HUDEP-2 (cell line): ENCODE data around the gene TRAPPC3L.

Source experiments
- DNase-seq, 76 experiments: peaks; one replicate each; lab custom pipeline; 2025; ENCODE audit not compliant: unreplicated experiment in 76 of 76; lab: John Stamatoyannopoulos, UW

Gene TRAPPC3L

DNA sequence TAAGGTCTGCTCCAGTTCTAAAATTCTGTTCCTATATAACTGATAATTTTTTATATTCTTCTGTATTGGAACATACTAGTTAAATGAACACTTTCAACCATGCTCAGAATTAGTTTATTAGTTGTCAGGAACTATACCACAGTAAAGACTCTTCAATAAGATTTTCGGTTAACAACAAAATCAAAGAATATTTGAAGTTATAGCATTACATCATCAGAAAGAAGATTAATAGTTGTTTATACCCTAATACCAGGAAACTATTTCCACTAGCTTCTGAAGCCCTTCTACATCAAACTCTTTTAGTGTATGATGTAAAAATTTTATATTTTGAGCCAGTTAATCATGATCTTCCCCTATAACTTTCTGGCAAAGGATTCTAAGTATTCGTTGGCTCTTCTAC lies 14.6 kb upstream of the TRAPPC3L start:
- DNase-seq = no peak

DNA sequence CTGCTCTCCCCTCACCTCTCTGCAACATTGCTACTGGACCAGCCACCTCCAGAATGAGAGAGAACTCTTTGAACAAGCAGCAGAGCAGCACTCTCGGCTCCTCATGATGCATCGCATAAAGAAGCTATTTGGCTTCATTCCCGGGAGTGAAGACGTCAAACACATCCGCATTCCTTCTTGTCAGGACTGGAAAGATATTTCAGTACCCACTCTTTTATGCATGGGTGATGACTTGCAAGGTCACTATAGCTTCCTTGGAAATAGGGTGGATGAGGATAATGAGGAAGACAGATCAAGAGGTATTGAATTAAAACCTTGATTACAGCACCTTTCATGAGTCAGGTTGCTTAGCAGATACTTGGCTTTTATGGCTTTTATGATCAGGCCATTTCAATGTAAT lies 12.4 kb upstream of the TRAPPC3L start:
- DNase-seq = no peak

DNA sequence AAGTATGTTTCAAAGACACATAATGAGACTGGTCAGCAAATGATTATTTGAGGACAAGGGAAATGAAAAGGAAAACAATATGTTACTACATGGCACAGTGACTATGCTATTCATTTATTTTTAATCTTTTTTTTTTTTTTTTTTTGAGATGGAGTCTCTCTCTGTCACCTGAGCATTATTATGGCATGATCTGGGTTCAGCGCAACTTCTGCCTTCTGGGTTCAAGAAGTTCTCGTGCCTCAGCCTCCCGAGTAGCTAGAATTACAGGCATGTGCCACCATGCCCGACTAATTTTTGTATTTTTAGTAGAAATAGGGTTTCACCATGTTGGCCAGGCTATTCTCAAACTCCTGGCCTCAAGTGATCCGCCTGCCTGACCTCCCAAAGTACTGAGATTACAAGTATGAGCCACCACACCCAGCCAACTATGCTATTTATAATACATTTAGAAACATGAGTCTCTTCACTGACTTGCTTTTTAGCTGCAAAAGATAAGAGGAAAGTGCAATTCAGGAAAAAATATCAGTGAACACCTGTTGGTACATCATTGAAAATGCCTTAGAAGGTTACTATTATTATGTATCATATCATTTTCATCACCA lies 11.4 kb upstream of the TRAPPC3L start:
- no peak for DNase-seq

DNA sequence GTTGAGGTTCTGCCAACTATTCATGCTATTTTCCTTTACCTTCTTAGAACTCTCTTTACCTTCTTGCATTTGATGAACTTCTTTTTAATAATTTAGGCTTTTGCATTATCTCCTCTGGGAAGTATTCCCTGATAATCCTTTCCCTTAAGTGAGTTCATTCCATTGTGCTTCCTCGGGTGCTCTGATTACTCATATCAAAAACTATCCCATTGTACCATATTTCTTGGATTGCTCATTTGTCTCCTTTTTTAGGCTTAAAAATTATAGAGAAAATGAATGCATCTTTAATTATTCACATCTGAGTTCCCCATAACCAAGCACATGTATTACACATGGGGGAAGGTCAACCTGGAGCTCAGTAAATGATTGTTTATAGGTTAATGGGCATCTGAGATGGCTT lies 10.6 kb upstream of the TRAPPC3L start:
- no peak for DNase-seq

DNA sequence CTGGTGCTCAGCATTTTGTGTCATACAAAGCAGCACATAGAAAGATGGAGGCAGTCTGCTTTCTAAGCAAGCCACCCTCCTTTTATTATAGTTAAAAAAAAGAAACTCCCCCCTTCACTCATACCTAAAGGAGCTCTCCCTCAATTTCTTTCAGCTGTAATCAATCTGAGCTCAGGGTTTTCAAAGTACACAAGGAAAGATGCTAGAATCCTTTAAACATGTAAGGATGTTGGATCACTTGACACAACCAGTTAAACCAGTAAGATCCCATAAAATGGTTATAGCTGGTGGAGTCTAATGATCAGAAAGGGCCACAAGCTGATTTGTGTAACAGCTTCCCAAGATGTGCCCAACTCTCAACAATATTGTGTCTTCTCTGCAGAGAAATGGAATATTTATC lies 8.0 kb upstream of the TRAPPC3L start, which contains the start of gene CALHM4:
Gene CALHM4 (plus strand): TSS at position 301 of the 400 bp plus-strand sequence. CDS start 43 bp downstream, at position 344.
- no peak for DNase-seq

DNA sequence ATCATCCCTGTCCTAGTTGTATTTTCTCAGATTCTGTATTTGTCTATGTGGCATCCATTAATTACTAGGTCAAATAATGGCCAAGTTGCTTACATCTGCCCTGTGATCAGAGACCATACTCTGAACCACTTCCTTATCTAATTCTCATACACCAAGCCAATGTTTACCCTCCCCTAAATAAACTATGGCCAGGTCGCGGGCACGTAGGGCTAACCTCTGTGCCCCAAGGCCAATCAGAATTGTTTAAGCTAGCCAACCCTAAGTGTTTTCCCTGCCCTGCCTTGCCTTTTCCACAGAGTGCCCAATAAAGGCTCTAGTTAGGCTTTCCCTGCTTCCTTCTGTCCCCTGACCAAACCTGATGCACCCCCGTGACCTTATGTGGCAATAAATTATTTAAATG lies 5.3 kb upstream of the TRAPPC3L start:
- DNase-seq = no peak

DNA sequence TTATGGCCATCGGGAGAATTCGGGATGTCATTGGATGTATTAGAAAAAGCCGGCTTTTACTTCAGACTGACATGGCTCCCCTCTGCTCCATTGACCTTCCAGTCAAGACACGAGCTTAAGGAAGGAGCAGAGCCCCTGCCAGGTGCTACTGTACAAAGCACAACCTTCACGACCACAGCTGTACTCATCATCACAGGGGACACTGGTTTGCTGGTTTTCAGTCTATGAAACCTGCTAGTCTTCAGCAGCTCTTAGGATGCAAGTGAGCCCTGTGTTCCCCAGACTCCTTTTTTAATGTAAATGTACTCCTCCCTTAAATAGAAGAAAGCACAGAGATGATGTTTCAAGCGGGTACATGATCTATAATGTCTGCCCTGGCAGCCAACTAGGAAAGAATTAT lies 1.9 kb upstream of the TRAPPC3L start:
- DNase-seq = no peak

DNA sequence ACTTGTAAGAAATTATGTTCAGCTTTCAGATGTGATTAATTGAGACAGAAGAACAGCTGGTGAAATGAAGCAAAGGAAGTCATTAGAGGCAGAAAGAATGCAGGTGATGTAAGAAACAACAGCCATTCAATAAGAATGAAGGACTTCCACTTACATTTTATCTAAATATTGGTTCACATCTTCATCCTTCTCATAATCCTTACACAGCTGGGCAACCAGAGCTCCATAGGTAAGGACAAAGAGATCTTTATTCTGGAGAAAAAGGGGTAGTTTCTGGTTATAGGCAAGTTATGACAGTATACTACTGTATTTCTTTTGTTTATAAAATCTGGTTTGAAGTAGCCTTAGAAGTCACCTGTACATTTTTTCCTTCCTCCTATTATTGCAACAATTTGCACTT lies 2.3 kb downstream of the TRAPPC3L start:
- no peak for DNase-seq

DNA sequence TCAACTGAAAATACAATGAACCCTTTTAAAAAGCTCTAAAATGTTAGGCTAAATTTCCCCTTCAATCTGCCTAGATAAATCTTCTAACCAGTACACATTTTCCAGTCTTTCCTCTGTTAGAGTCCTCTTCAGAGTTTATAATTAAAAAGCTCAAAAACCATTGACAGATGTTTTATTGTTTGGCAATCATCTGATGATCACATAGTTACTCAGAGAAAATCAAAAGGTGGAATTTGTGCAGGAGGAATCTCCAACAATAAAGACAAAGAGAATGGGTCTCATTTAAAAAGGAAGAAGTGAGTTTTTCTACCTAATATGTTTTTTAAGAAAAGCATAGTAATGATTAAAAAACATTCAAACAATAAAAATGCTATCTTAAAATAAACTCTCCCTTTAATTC lies 3.1 kb downstream of the TRAPPC3L start:
- no peak for DNase-seq

DNA sequence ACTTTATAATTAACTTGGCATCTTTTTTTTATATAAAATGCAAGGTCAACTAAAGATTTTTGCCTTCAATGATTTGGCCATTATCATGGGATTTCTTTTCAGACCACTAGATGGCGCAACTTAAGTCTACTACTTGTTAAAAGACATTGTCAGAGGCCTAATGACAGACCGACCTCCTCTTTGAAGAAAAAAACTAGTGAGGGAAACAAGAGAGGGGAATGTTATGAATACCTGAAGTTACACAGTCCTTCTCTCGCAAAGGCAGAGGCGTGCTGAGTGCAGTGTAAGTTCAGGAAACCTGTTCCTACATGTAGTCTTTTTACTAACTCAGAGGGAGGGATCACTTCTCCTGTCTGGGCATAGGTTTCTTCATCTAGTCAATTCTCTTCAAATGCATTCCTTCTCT lies 9.3 kb downstream of the TRAPPC3L start:
- peak in 34 of 76 experiments; percentile 4 to 70 (median 46) for DNase-seq

DNA sequence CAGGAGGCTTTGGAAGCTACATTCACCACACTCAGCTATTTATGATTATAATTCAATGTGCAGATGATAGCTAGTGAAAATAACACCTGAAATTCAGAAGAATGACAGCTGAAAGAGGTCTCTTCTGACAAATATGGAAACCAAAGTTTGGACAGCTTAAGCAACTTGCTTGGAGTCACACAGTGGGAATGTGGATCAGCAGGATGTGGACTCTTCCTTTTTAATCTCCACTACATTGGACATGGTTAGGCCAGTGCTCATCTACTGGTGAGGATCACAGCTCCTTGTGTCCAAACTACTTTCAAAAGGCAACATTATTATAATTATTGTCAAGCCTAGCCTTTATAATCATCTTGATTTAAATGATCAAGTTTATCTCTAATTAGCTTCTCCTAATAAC lies 10.4 kb downstream of the TRAPPC3L start:
- no peak for DNase-seq

DNA sequence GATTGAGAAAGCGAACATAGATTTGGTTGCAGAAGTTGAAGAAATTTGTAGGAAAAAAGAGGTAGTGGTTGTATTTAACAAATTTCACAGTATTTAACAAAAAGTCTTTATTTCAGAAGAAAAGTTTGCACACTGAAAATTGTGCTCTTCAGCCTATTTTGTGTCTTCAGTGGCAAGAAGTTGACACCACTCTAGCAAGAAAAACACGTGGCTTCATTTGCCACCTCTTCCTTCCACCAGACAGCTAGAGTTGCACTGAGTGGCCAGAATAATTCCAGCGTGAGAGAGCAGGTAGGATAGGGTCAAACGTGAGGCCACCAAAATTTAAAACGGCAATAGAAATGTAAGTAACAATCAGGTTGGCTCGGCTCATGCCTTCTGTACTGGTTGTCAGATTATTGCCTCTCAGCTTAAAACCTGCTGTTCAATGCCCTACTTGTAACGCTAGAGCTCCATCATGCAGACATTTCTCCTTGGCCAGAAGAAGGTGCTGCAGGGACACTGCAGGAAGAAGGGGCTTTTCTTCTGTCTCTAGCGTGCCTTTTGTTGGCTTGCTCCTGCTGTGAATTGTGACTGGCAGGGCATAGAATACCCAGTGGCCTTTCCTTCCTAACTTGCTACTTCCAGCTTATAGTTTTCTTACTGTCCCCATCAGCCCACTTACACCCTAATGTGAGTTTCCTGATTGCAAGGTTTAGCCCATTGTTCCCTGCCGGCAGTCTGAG lies 12.1 kb downstream of the TRAPPC3L start:
- no peak for DNase-seq

DNA sequence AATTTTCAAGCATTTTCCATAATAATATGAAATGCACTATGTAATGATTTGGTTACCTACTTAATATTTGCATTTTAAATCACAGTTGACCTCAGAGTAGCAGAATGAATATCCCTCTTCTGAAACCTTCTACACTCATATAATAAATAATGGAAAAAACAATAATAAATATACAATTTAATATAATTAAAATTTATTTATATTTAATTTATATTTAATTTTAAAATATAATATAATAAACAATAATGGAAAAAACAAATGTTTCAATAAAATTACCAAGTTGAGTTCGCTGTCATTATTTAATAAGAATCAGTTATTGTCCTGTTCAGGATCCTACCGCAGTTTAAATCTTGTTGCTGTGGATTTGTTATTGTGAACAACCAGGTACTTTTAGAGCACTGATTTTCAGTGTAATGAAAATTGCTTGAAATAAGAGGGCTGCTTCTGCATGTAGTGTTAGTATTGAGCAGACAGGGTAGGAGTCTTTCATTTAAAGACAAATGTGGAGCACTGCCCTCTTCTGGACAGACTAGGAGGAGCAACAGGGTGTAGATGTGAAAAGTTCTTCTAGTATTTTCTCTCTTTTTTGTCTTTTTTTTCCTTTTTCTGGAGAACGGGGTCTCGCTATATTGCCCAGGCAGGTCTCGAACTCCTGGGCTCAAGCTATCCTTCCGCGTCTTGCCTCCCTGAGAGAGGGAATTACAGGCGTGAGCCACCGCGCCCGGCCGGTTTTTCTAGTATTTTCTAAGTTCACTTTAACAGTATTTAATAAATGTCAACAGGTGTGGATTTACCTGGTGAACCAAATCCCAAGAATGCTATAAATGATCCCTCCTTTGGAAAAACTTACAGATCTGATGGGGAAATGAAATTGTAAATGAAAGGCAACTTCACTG lies 13.6 kb downstream of the TRAPPC3L start:
- DNase-seq = peak in 53 of 76 experiments; percentile 6 to 81 (median 42)

DNA sequence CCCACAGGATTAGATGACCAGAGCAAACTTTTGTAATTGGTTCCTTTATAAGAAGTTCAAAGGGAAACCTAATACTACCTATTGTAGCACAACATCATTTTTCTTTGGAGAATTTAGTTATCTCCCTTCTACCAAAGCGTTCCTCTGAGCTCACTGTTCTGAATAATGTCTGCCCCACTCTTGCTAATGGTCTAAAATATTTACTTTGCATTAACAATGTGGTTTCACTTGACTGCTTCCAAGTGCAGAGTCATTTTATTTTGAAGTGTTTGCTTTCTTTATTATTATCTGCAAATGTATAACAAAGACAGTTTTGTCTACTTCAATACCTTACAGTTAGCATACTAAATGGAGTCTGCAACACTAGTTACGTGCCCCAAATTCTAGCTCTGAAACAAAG lies 15.0 kb downstream of the TRAPPC3L start:
- DNase-seq = no peak

DNA sequence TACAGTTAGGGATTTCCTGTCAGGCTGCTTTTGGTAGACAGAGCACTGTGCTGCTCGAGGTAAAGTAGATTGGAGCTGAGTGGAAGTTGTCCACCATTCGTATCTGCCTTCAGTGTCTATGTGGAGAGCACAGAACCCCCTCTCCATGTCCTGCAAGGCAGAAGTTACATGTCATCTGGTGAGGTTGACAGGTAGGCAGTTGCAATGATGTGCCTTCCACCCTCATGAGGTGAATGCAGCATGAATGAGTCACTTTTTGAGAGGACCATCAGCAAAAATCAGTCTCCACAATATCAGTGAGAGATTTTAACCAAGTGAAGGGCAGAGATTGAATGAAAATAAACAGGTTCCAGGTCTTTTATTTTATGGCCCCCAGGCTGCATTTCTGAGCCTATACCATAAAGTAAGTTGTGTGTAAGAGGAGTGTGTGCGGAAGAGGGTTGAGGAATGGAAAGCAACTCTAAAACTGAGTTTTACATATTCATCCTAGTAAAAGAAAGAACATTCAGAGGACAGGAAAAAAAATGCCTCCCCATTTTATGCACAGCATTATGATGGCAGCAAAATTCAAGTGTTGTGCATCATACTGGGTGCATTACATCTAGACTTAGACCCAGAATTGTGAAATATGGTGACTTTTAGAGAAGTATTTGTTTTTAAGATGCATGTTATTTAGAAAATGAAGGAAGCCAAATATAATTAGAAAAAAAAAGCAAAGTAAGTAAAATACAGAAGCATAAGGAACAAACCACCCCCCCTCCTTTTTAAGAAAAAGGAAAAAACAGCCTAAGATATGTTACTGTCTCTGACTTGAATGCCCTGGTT lies 15.8 kb downstream of the TRAPPC3L start:
- no peak for DNase-seq

DNA sequence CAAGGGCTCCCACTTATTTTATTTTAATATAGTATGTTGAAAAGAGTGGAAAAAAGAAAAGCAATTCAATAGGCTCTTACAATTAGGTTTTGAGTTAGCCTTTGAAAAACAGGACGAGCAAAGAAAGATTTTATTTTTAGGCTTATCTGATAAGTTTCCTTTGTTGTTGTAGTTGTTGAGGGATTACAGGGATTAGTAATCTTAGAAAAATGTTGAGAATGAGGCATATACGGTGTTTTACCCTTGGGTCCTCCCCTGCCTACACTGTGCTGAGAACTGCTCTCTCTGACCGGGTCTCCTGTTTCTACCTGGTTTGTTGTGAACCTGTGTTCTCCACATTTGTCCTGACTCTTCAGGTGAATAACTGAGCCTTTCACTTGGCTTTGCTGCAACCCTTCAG lies 16.7 kb downstream of the TRAPPC3L start:
- no peak for DNase-seq

DNA sequence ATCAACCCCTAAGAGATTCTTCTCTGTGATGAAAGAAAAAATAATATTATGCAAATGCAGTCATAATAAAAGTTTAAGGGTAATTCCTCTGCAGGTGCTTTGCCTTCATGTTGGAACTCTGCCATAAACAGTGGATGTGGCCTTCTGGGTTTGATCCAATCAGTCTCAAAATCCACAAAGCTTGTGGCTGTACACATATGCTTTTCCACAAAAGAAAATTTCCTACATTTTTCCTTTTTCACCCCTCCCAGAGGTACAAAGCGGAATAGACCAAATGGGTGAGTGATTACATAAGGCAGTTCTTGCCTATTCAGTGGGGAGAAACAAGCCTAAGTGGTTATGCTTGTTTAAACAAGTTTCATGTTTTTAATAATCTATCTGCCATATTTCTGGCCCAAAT lies 17.4 kb downstream of the TRAPPC3L start:
- no peak for DNase-seq

DNA sequence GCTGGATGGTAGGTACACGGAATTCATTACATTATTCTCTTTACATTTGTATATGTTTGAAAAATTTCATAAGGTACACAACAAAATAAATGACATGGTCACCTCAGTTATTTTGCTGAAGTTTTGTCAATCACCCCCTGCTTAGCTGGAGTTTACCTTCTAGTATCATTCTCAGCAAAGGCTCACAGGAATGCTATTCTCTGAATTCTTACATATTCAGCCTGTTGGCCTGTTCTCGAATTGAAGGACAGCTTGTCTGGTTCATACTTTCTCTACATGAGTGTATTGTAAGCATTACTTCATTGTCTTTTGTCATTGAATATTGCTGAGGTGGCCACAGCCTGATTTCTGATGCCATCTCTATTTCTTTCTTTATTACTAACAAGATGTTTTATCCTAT lies 21.2 kb downstream of the TRAPPC3L start:
- DNase-seq = no peak

DNA sequence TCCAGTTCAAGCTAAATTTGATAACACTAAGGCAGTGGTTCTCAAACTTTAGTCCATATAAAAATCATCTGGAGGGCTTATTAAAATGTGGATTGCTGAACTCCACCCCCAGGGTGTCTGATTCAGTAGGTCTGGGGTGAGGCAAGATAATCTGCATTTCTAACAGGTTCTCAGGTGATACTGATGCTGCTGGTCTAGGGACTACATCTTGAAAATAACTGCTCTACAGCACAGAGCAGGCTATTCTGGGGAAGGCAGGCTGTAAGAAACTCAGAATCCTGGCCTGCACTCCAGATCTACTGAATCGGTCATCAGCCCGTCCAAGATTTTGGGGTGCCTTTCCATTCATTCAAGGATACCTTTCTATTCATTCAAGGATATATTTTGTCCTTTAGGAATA lies 22.6 kb downstream of the TRAPPC3L start:
- DNase-seq = no peak

DNA sequence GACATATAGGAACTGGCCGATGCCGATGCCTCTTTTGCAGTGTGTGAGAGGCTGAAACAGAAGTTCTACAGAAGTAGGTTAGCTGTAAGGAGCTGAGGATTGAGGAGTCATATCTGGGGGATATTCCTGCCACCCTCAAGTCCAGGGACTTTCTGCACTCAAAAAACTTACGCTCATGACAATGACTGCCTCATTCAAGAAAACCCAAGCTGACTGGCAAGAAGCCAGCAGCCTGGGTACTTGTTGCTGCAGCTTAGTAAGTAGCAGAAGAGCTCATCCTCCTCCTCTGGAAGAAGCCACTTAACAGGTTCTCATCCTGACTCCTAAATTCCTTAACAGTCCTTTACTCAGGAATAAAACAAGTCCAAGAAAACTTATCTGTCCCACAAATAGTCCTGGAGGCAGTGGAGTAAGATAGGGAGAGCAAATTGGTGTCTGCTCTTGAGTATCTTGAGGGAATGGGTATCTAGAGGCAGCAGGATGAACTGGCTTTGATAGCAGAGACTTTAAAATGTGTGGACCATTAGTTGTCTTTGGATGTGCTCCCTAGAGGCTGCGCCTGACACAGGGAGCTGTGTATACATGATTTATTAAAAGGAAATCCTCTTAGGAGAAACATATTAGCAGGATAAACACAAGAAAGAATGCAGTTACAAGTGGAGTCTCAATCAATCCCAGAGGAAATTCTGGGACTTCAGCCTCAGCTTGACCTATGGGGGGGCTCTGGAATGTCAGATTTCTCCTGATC lies 26.7 kb downstream of the TRAPPC3L start:
- DNase-seq = peak in 5 of 76 experiments; percentile 3 to 25 (median 10)
